ENCODE results near the gene SMG1. TPM values are rescaled to one million over a fixed set of nuclear protein-coding genes. Genes with fewer than 3 reads are reported as not detected.

Gene SMG1
- total RNA-seq, 1 experiment from 2014 or later = 72.7 TPM

- no peak overlapping the region for H3K27ac ChIP-seq (ENCODE audit: low read depth, low read length)
- DNase-seq (ENCODE audit: low read depth, low spot score) (no peak), ATAC-seq (no peak)
- H3K4me2 ChIP-seq (ENCODE audit: low read length) = no peak overlapping the region
- H3K79me2 ChIP-seq (ENCODE audit: insufficient read depth, low read length) = peaks cover 8% of the 10 kb centered on the region; the same call in 1 of the 2 replicates
- no peak for TF ChIP-seq EZH2 (IDR thresholded peaks at IDR 0.05)
- no peak for TF ChIP-seq ZNF274 (IDR thresholded peaks at IDR 0.05; ENCODE audit: low read depth, low read length)
- TF ChIP-seq SP1 (IDR thresholded peaks at IDR 0.05; ENCODE audit: low read depth) = no peak
- no peak for TF ChIP-seq EGR1 (IDR thresholded peaks at IDR 0.05; ENCODE audit: low read depth)
- no peak for TF ChIP-seq ATF3 (IDR thresholded peaks at IDR 0.05)
- TF ChIP-seq ELF1 (IDR thresholded peaks at IDR 0.05; ENCODE audit: borderline replicate concordance, low read depth) = no peak
- no peak for TF ChIP-seq JUND (IDR thresholded peaks at IDR 0.05)
- TF ChIP-seq SRF (IDR thresholded peaks at IDR 0.05; ENCODE audit: low read depth) = no peak
- TF ChIP-seq POLR2A (IDR thresholded peaks at IDR 0.05; ENCODE audit: borderline replicate concordance, extremely low read depth, insufficient read depth, insufficient read length) = no peak
- no peak for TF ChIP-seq MAX (IDR thresholded peaks at IDR 0.05)
- no peak for TF ChIP-seq ZBTB33 (IDR thresholded peaks at IDR 0.05; ENCODE audit: extremely low read depth, insufficient replicate concordance, low read length)
- no peak for TF ChIP-seq CBX3 (IDR thresholded peaks at IDR 0.05; ENCODE audit: low read depth)
- no peak for TF ChIP-seq TCF7L2 (IDR thresholded peaks at IDR 0.05; ENCODE audit: borderline replicate concordance, extremely low read depth, insufficient read depth, insufficient read length)
- no peak for TF ChIP-seq EZH2phosphoT487 (IDR thresholded peaks at IDR 0.05; ENCODE audit: borderline replicate concordance)
- no peak for TF ChIP-seq ZFX (IDR thresholded peaks at IDR 0.05)
- no peak for TF ChIP-seq REST (IDR thresholded peaks at IDR 0.05; ENCODE audit: low read depth)
- TF ChIP-seq RAD21 (IDR thresholded peaks at IDR 0.05; ENCODE audit: low read depth) = no peak
- TF ChIP-seq FOSL1 (IDR thresholded peaks at IDR 0.05; ENCODE audit: low read depth) = no peak
- no peak for TF ChIP-seq CTCF (IDR thresholded peaks at IDR 0.05 in 2 of 3, conservative IDR thresholded peaks at IDR 0.05 in 1 of 3; ENCODE audit: borderline replicate concordance in 1 of 3, insufficient read depth in 1 of 3, low read depth in 2 of 3, low read length in 2 of 3)
- TF ChIP-seq POLR2AphosphoS5 (IDR thresholded peaks at IDR 0.05; ENCODE audit: low read depth, low read length) = no peak
- no peaks in the 10 kb centered on the region for H3K27me3 ChIP-seq (ENCODE audit: insufficient read depth, low read length)
- H3K9me2 ChIP-seq (ENCODE audit: insufficient read depth) = no peaks in the 10 kb centered on the region
- H3K9me3 ChIP-seq (ENCODE audit: control insufficient read depth in 1 of 2, insufficient read depth in 1 of 2, low read depth in 1 of 2, low read length in 2 of 2) = no peaks in the 10 kb centered on the region
- RAD21 ChIA-PET (ENCODE audit: low non-redundant PET in 1 of 2, low total read pairs in 2 of 2, uncharacterized antibody in 2 of 2, unreplicated experiment in 2 of 2) = no interaction called here
- H3K4me1 ChIP-seq (ENCODE audit: control insufficient read depth in 1 of 2, insufficient read depth in 2 of 2, low read length in 2 of 2) = no peaks in the 10 kb centered on the region
- H3K4me3 ChIP-seq (replicated peaks in 1 of 2; ENCODE audit: low read depth in 1 of 2, low read length in 2 of 2) = no peak overlapping the region
- intact Hi-C loops (cut with micrococcal nuclease) = no loop called here
- H2AFZ ChIP-seq (ENCODE audit: low read depth, low read length, poor library complexity, severe bottlenecking) = no peak overlapping the region
- H3K36me3 ChIP-seq (ENCODE audit: control insufficient read depth in 1 of 2, insufficient read depth in 2 of 2, low read length in 2 of 2) = peaks cover 43 to 56% of the 10 kb centered on the region in 2 experiments
- POLR2A ChIA-PET = no interaction called here
- no peak overlapping the region for H3K9ac ChIP-seq (ENCODE audit: low read length)
- H4K20me1 ChIP-seq (ENCODE audit: insufficient read depth) = no peaks in the 10 kb centered on the region
- BruUV-seq (replicated peaks) = no TSS peak
- CTCF ChIA-PET = no interaction called here
These were observed 73.6 kb downstream of the SMG1 start for GRCh38 chr16:18852647-18853046.

All from HCT116 (cell line).